Left lung (tissue), 10 donors: ENCODE data around the gene TYW3. TPM values are rescaled to one million over a fixed set of nuclear protein-coding genes. Genes with fewer than 3 reads are reported as not detected.

Experiments used
- ATAC-seq: fragments of 200-7000 bp; cut with Tn5 transposase; one replicate; pipeline ENCODE4 v1.9.1; 2020; ENCODE audit warnings: moderate library complexity
- DNase-seq, 4 donors: peaks; one replicate each; pipeline ENCODE4 v3.0.0-alpha.2; 2013 to 2020
- H3K27ac ChIP-seq, 2 donors: fragments of 200-600 bp; sonication (generic) in 1 of 2; one replicate each; pipeline versions ENCODE4 v1.5.0 to v1.8.0; 2020 to 2021
- H3K27me3 ChIP-seq, 2 donors: fragments of 200-600 bp; sonication (generic) in 1 of 2; one replicate each; pipeline versions ENCODE4 v1.5.0 to v1.8.0; 2020 to 2021
- H3K36me3 ChIP-seq, 2 donors: fragments of 200-600 bp; sonication (generic) in 1 of 2; one replicate each; pipeline versions ENCODE4 v1.5.0 to v1.8.0; 2020 to 2021
- H3K4me1 ChIP-seq, 2 donors: fragments of 200-600 bp; one replicate each; pipeline ENCODE4 v1.8.0; 2021
- H3K4me3 ChIP-seq, 2 donors: fragments of 200-600 bp; sonication (generic) in 1 of 2; one replicate each; pipeline versions ENCODE4 v1.5.0 to v1.8.0; 2020 to 2021; ENCODE audit warnings: mild to moderate bottlenecking in 1 of 2
- H3K9me3 ChIP-seq, 2 donors: fragments of 200-600 bp; sonication (generic) in 1 of 2; one replicate each; pipeline versions ENCODE4 v1.5.0 to v1.8.0; 2020 to 2021
- CTCF ChIP-seq, 2 donors: fragments of 200-600 bp; sonication (generic) in 1 of 2; IDR thresholded peaks; one replicate each; pipeline versions ENCODE4 v1.5.0 to v1.8.0; 2021; ENCODE audit warnings: antibody characterized with exemption in 2 of 2
- intact Hi-C, 2 donors: fragments of 100-400 bp; cut with DNase I; formaldehyde crosslinking; loops; one replicate each; pipeline versions ENCODE4 v1.11.2 to v1.14.2; 2022
- polyA plus RNA-seq, 6 donors: library from polyadenylated mRNA; unstranded; fragments of 120-200 nt; gene quantifications; one replicate each; pipeline ENCODE4 v1.2.1, GENCODE V29; 2013; ENCODE audit not compliant: insufficient read length in 6 of 6
- total RNA-seq, 2 donors: library from RNA; stranded (reverse); fragmentation: NEBNext Ultra II Directional; extraction: Animal tissue kit (Norgen Biotek cat#: 25700); gene quantifications; one replicate each; pipeline ENCODE4 v1.2.1, GENCODE V29; 2021
- donor health status: DM: no; HTN: yes; CAD: no.
- donor health status: DM: no; HTN: no; CAD: no.

TYW3 gene
- total and polyA plus RNA-seq, 8 donors: 17.8 to 40.7 (median 35.3) TPM

GRCh38 chr1:74811436-74812179, 78.7 kb downstream of the TYW3 start:
- no peak overlapping the region for H3K27ac ChIP-seq
- TF ChIP-seq CTCF (IDR thresholded peaks at IDR 0.05): no peak
- DNase-seq (no peak), ATAC-seq (no peak)
- intact Hi-C loops: no loop called here
- no peak overlapping the region for H3K4me3 ChIP-seq
- H3K9me3 ChIP-seq: peaks cover 0 to 2% of the 10 kb centered on the region in 2 donors
- H3K36me3 ChIP-seq: no peaks in the 10 kb centered on the region
- H3K27me3 ChIP-seq: no peaks in the 10 kb centered on the region
- no peaks in the 10 kb centered on the region for H3K4me1 ChIP-seq

GRCh38 chr1:74812180-74812541, 79.2 kb downstream of the TYW3 start:
- intact Hi-C loops: no loop called here
- no peak overlapping the region for H3K4me3 ChIP-seq
- ATAC-seq: no peak
- H3K9me3 ChIP-seq: peaks cover 0 to 2% of the 10 kb centered on the region in 2 donors
- H3K27me3 ChIP-seq: no peaks in the 10 kb centered on the region
- no peak overlapping the region for H3K27ac ChIP-seq
- no peak for TF ChIP-seq CTCF (IDR thresholded peaks at IDR 0.05)
- no peaks in the 10 kb centered on the region for H3K36me3 ChIP-seq
- no peaks in the 10 kb centered on the region for H3K4me1 ChIP-seq
- DNase-seq: no peak

Other genes starting within 250 kb of the TYW3 start
- not detected for gene LRRC53, start 220.5 kb upstream of the TYW3 start, total RNA-seq
- not detected for gene LRRC53, start 220.5 kb upstream of the TYW3 start, polyA plus RNA-seq
- gene ERICH3, start 59.4 kb upstream of the TYW3 start, total RNA-seq: 1 to 10 TPM in 1 of 2 donors, under 1 TPM in 1; 0.06 to 3.5 TPM
- gene ERICH3, start 59.4 kb upstream of the TYW3 start, polyA plus RNA-seq: 1 to 10 TPM in 5 of 6 donors, under 1 TPM in 1; 0.98 to 6.8 (median 4.2) TPM
- 10 to 100 TPM; 39.5 to 64.2 TPM for gene CRYZ, start 102 bp upstream of the TYW3 start, total RNA-seq
- gene CRYZ, start 102 bp upstream of the TYW3 start, polyA plus RNA-seq: 10 to 100 TPM; 47.2 to 78.6 (median 62.2) TPM